Liver (tissue), 9 donors: ENCODE results near the gene LRP3. TPM values are rescaled to one million over a fixed set of nuclear protein-coding genes. Genes with fewer than 3 reads are reported as not detected.

Experiments
- DNase-seq: peaks from one replicate; pipeline ENCODE4 v3.0.0-alpha.2; 2017; ENCODE audit warnings: low spot score
- H3K27ac ChIP-seq, 2 donors: one replicate each; pipeline ENCODE4 v1.7.0; 2013; ENCODE audit warnings: inconsistent platforms in 2 of 2, low read length in 2 of 2, control low read depth in 1 of 2, low read depth in 1 of 2, mild to moderate bottlenecking in 1 of 2
- H3K27me3 ChIP-seq, 4 donors: one replicate each; pipeline versions ENCODE4 v1.6.1 to v1.7.0; 2013; ENCODE audit warnings: low read length in 3 of 4, inconsistent platforms in 1 of 4, mild to moderate bottlenecking in 1 of 4, moderate library complexity in 1 of 4; ENCODE audit not compliant: control insufficient read depth in 4 of 4, insufficient read depth in 4 of 4
- H3K36me3 ChIP-seq, 4 donors: one replicate each; pipeline versions ENCODE4 v1.6.1 to v1.7.0; 2013; ENCODE audit warnings: low read length in 3 of 4, mild to moderate bottlenecking in 3 of 4, low read depth in 1 of 4, moderate library complexity in 1 of 4; ENCODE audit not compliant: control insufficient read depth in 4 of 4, insufficient read depth in 3 of 4
- H3K4me1 ChIP-seq, 4 donors: one replicate each; pipeline versions ENCODE4 v1.6.1 to v1.7.0; 2013; ENCODE audit warnings: low read length in 3 of 4, mild to moderate bottlenecking in 3 of 4, moderate library complexity in 1 of 4; ENCODE audit not compliant: control insufficient read depth in 4 of 4, insufficient read depth in 4 of 4
- H3K4me3 ChIP-seq, 3 donors: one replicate each; pipeline versions ENCODE4 v1.6.1 to v1.7.0; 2013; ENCODE audit warnings: low read length in 3 of 3, control low read depth in 1 of 3, low read depth in 1 of 3, mild to moderate bottlenecking in 1 of 3
- H3K9ac ChIP-seq, 2 donors: one replicate each; pipeline ENCODE4 v1.7.0; 2013; ENCODE audit warnings: low read length in 2 of 2, mild to moderate bottlenecking in 2 of 2, moderate library complexity in 2 of 2, control low read depth in 1 of 2, low read depth in 1 of 2
- H3K9me3 ChIP-seq, 4 donors: one replicate each; pipeline versions ENCODE4 v1.6.1 to v1.7.0; 2013; ENCODE audit warnings: low read length in 3 of 4; ENCODE audit not compliant: control insufficient read depth in 4 of 4
- EGR1 ChIP-seq, 2 donors: IDR thresholded peaks; 2 replicates each; pipeline ENCODE4 v1.6.1; 2016 to 2018; ENCODE audit warnings: antibody characterized with exemption in 2 of 2, low read depth in 2 of 2
- FOXA1 ChIP-seq: IDR thresholded peaks from 2 replicates; pipeline ENCODE4 v1.6.1; 2016; ENCODE audit warnings: antibody characterized with exemption
- FOXA2 ChIP-seq: IDR thresholded peaks from 2 replicates; pipeline ENCODE4 v1.6.1; 2016; ENCODE audit warnings: antibody characterized with exemption
- GABPA ChIP-seq, 2 donors: IDR thresholded peaks in 1 of 2; conservative IDR thresholded peaks in 1 of 2; 2 replicates each; pipeline ENCODE4 v1.6.1; 2016; ENCODE audit warnings: antibody characterized with exemption in 2 of 2, mild to moderate bottlenecking in 1 of 2, moderate library complexity in 1 of 2
- HNF4A ChIP-seq, 2 donors: conservative IDR thresholded peaks; 2 replicates each; pipeline ENCODE4 v1.6.1; 2016; ENCODE audit warnings: antibody characterized with exemption in 2 of 2, mild to moderate bottlenecking in 2 of 2
- HNF4G ChIP-seq: IDR thresholded peaks from 2 replicates; pipeline ENCODE4 v1.6.1; 2016; ENCODE audit warnings: antibody characterized with exemption
- JUND ChIP-seq, 2 donors: IDR thresholded peaks; 2 replicates each; pipeline ENCODE4 v1.6.1; 2016; ENCODE audit warnings: antibody characterized with exemption in 2 of 2
- NR2F2 ChIP-seq: IDR thresholded peaks from 2 replicates; pipeline ENCODE4 v1.6.1; 2016; ENCODE audit warnings: antibody characterized with exemption
- RAD21 ChIP-seq, 2 donors: IDR thresholded peaks; 2 replicates each; pipeline ENCODE4 v1.6.1; 2016; ENCODE audit warnings: antibody characterized with exemption in 2 of 2, mild to moderate bottlenecking in 2 of 2
- RXRA ChIP-seq, 2 donors: IDR thresholded peaks; 2 replicates each; pipeline ENCODE4 v1.6.1; 2017 to 2018; ENCODE audit warnings: antibody characterized with exemption in 2 of 2, mild to moderate bottlenecking in 1 of 2
- SP1 ChIP-seq: IDR thresholded peaks from 2 replicates; pipeline ENCODE4 v1.6.1; 2018; ENCODE audit warnings: antibody characterized with exemption, mild to moderate bottlenecking
- TAF1 ChIP-seq: conservative IDR thresholded peaks from 2 replicates; pipeline ENCODE4 v1.6.1; 2016; ENCODE audit warnings: antibody characterized with exemption, mild to moderate bottlenecking
- YY1 ChIP-seq: IDR thresholded peaks from 2 replicates; pipeline ENCODE4 v1.6.1; 2016; ENCODE audit warnings: antibody characterized with exemption, mild to moderate bottlenecking
- WGBS: extraction: QIAGEN DNeasy Blood & Tissue Kit; methylation state at CpG from one replicate; pipeline ENCODE4 v1.1.7; 2013; 5-methylcytosine and 5-hydroxymethylcytosine counted together
- polyA plus RNA-seq, 2 donors: library from polyadenylated mRNA; stranded (reverse) in 1 of 2; unstranded in 1 of 2; fragments of 200-250 nt in 1 of 2; fragments of >200 nt in 1 of 2; fragmentation: Nextera tagmentation in 1 of 2; extraction: Ambion mirVana in 1 of 2; gene quantifications; one replicate each; pipeline versions ENCODE4 v1.2.1 to v1.2.3, GENCODE V29; 2013 to 2015
- total RNA-seq, 2 donors: library from RNA; depleted of rRNA; stranded (reverse); fragments of >200 nt; gene quantifications; one replicate each; pipeline ENCODE4 v1.2.3, GENCODE V29; 2014
- TF ChIP-seq, protein P1 (sequence below): IDR thresholded peaks from 2 replicates; pipeline ENCODE4 v1.6.1; 2016; ENCODE audit warnings: antibody characterized with exemption, mild to moderate bottlenecking
- TF ChIP-seq, protein P2 (sequence below): IDR thresholded peaks from 2 replicates; pipeline ENCODE4 v1.6.1; 2016; ENCODE audit warnings: antibody characterized with exemption
- TF ChIP-seq, protein P3 (sequence below): IDR thresholded peaks from 2 replicates; pipeline ENCODE4 v1.6.1; 2016; ENCODE audit warnings: antibody characterized with exemption
- TF ChIP-seq, protein P4 (sequence below): IDR thresholded peaks from 2 replicates; pipeline ENCODE4 v1.6.1; 2016; ENCODE audit warnings: antibody characterized with exemption
- TF ChIP-seq, protein P5 (sequence below): fragments of 150-350 bp; IDR thresholded peaks from 2 replicates; pipeline ENCODE4 v1.5.1; 2017; ENCODE audit warnings: improper control_type of control experiment, low read depth, low read length; ENCODE audit not compliant: missing input control
- donor health status: healthy.
- donor health status: healthy.
- donor health status: healthy.
- donor health status: healthy.
- donor health status: healthy.

The LRP3 gene
- total and polyA plus RNA-seq, 4 donors = 2.5 to 42.3 (median 15.4) TPM

DNA sequence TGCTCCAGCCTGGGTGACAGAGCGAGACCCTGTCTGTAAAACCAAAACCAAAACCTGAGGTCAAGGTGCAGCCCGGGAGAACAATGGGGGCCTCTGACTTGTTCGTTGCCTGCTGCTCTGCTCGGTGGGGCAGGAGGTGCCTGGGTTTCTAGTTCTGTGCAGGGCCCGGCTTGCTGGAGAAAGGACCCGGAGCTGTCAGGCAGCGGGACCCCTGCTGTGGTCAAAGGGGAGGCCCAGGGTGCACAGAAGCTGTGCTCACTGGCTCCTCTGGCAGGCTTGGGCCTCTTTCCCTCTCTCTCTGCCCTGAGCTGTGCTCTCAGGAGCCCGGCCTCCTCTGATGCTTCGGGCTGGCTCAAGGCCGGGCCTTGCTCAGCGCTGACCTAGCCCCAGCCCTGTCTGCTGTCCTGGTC is 3.5 kb downstream of the LRP3 start:
- H3K4me1 ChIP-seq = peaks cover 7 to 16% (median 10%) of the 10 kb centered on the region in 4 donors
- H3K27ac ChIP-seq = no peak overlapping the region
- WGBS = 92% methylated on average over 11 of the region's 11 CpGs
- H3K27me3 ChIP-seq = no peaks in the 10 kb centered on the region
- no peak overlapping the region for H3K4me3 ChIP-seq
- H3K9me3 ChIP-seq = no peaks in the 10 kb centered on the region
- TF ChIP-seq FOXA1 = no peak
- no peak for TF ChIP-seq JUND (IDR thresholded peaks at IDR 0.05)
- no peak for TF ChIP-seq EGR1 (IDR thresholded peaks at IDR 0.05; ENCODE audit: low read depth in 2 of 2)
- no peak for TF ChIP-seq FOXA2
- TF ChIP-seq, protein P1, sequence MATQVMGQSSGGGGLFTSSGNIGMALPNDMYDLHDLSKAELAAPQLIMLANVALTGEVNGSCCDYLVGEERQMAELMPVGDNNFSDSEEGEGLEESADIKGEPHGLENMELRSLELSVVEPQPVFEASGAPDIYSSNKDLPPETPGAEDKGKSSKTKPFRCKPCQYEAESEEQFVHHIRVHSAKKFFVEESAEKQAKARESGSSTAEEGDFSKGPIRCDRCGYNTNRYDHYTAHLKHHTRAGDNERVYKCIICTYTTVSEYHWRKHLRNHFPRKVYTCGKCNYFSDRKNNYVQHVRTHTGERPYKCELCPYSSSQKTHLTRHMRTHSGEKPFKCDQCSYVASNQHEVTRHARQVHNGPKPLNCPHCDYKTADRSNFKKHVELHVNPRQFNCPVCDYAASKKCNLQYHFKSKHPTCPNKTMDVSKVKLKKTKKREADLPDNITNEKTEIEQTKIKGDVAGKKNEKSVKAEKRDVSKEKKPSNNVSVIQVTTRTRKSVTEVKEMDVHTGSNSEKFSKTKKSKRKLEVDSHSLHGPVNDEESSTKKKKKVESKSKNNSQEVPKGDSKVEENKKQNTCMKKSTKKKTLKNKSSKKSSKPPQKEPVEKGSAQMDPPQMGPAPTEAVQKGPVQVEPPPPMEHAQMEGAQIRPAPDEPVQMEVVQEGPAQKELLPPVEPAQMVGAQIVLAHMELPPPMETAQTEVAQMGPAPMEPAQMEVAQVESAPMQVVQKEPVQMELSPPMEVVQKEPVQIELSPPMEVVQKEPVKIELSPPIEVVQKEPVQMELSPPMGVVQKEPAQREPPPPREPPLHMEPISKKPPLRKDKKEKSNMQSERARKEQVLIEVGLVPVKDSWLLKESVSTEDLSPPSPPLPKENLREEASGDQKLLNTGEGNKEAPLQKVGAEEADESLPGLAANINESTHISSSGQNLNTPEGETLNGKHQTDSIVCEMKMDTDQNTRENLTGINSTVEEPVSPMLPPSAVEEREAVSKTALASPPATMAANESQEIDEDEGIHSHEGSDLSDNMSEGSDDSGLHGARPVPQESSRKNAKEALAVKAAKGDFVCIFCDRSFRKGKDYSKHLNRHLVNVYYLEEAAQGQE = no peak
- TF ChIP-seq HNF4G = no peak
- TF ChIP-seq YY1 = no peak
- TF ChIP-seq, protein P2, sequence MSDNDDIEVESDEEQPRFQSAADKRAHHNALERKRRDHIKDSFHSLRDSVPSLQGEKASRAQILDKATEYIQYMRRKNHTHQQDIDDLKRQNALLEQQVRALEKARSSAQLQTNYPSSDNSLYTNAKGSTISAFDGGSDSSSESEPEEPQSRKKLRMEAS = no peak
- TF ChIP-seq, protein P3, sequence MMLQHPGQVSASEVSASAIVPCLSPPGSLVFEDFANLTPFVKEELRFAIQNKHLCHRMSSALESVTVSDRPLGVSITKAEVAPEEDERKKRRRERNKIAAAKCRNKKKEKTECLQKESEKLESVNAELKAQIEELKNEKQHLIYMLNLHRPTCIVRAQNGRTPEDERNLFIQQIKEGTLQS = no peak
- no peak for TF ChIP-seq SP1
- no peak for TF ChIP-seq GABPA (IDR thresholded peaks at IDR 0.05 in 1 of 2, conservative IDR thresholded peaks at IDR 0.05 in 1 of 2)
- no peak for TF ChIP-seq HNF4A (conservative IDR thresholded peaks at IDR 0.05)
- TF ChIP-seq, protein P4, sequence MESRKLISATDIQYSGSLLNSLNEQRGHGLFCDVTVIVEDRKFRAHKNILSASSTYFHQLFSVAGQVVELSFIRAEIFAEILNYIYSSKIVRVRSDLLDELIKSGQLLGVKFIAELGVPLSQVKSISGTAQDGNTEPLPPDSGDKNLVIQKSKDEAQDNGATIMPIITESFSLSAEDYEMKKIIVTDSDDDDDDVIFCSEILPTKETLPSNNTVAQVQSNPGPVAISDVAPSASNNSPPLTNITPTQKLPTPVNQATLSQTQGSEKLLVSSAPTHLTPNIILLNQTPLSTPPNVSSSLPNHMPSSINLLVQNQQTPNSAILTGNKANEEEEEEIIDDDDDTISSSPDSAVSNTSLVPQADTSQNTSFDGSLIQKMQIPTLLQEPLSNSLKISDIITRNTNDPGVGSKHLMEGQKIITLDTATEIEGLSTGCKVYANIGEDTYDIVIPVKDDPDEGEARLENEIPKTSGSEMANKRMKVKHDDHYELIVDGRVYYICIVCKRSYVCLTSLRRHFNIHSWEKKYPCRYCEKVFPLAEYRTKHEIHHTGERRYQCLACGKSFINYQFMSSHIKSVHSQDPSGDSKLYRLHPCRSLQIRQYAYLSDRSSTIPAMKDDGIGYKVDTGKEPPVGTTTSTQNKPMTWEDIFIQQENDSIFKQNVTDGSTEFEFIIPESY = no peak
- no peak for TF ChIP-seq RAD21 (IDR thresholded peaks at IDR 0.05)
- TF ChIP-seq RXRA (IDR thresholded peaks at IDR 0.05) = no peak
- TF ChIP-seq TAF1 = no peak
- TF ChIP-seq, protein P5, sequence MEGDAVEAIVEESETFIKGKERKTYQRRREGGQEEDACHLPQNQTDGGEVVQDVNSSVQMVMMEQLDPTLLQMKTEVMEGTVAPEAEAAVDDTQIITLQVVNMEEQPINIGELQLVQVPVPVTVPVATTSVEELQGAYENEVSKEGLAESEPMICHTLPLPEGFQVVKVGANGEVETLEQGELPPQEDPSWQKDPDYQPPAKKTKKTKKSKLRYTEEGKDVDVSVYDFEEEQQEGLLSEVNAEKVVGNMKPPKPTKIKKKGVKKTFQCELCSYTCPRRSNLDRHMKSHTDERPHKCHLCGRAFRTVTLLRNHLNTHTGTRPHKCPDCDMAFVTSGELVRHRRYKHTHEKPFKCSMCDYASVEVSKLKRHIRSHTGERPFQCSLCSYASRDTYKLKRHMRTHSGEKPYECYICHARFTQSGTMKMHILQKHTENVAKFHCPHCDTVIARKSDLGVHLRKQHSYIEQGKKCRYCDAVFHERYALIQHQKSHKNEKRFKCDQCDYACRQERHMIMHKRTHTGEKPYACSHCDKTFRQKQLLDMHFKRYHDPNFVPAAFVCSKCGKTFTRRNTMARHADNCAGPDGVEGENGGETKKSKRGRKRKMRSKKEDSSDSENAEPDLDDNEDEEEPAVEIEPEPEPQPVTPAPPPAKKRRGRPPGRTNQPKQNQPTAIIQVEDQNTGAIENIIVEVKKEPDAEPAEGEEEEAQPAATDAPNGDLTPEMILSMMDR = no peak
- TF ChIP-seq NR2F2 = no peak
- peaks cover 0 to 19% (median 6%) of the 10 kb centered on the region in 4 donors for H3K36me3 ChIP-seq
- no peak for DNase-seq
- no peak overlapping the region for H3K9ac ChIP-seq
